Body of pancreas (tissue), 4 donors: Measurements from ENCODE around the gene ABCC10.

Source experiments
- CTCF ChIP-seq, 7 experiments: fragments of 450-650 bp in 4 of 7; fragments of 200-600 bp in 3 of 7; sonication (generic) in 3 of 7; IDR thresholded peaks; one replicate each; pipeline ENCODE4 v1.5.1; 2016 to 2019; ENCODE audit warnings: antibody characterized with exemption in 7 of 7
- POLR2A ChIP-seq, 3 donors: fragments of 450-650 bp; IDR thresholded peaks; one replicate each; pipeline ENCODE4 v1.6.1; 2016; ENCODE audit warnings: antibody characterized with exemption in 3 of 3, mild to moderate bottlenecking in 2 of 3

GRCh38 chr6:43491750-43492661, 64.7 kb downstream of the ABCC10 start:
- TF ChIP-seq CTCF (IDR thresholded peaks at IDR 0.05) = no peak
- no peak for TF ChIP-seq POLR2A (IDR thresholded peaks at IDR 0.05)
